Loucy (cell line): ENCODE data around the gene PCDHGC3.

Experiments
- H2AFZ ChIP-seq: fragments of 200-600 bp; sonication (generic); 2 replicates; pipeline ENCODE4 v1.6.0; 2016; ENCODE audit warnings: antibody characterized with exemption, mild to moderate bottlenecking, low read length, moderate library complexity
- H3F3A ChIP-seq: fragments of 200-600 bp; 2 replicates; pipeline ENCODE4 v1.6.0; 2016; ENCODE audit warnings: antibody characterized with exemption, low read depth, mild to moderate bottlenecking
- H3K27me3 ChIP-seq: fragments of 200-600 bp; sonication (generic); 2 replicates; pipeline ENCODE4 v1.6.1; 2014; ENCODE audit warnings: low read length, mild to moderate bottlenecking; ENCODE audit not compliant: insufficient read depth, poor library complexity, severe bottlenecking
- H3K36me3 ChIP-seq: fragments of 200-600 bp; sonication (generic); 2 replicates; pipeline ENCODE4 v1.6.1; 2016; ENCODE audit warnings: low read length; ENCODE audit not compliant: insufficient read depth
- H3K4me1 ChIP-seq: fragments of 200-600 bp; sonication (generic); 2 replicates; pipeline ENCODE4 v1.5.1; 2014; ENCODE audit warnings: low read length, mild to moderate bottlenecking; ENCODE audit not compliant: insufficient read depth, poor library complexity, severe bottlenecking
- H3K4me2 ChIP-seq: fragments of 200-600 bp; sonication (generic); 2 replicates; pipeline ENCODE4 v1.6.0; 2014; ENCODE audit warnings: antibody characterized with exemption, low read length, low read depth, mild to moderate bottlenecking; ENCODE audit not compliant: poor library complexity, severe bottlenecking
- H3K4me3 ChIP-seq: fragments of 200-600 bp; sonication (generic); 2 replicates; pipeline ENCODE4 v1.5.1; 2014; ENCODE audit warnings: low read length, mild to moderate bottlenecking, mixed read lengths; ENCODE audit not compliant: poor library complexity, severe bottlenecking
- H3K79me2 ChIP-seq: fragments of 200-600 bp; sonication (generic); 2 replicates; pipeline ENCODE4 v1.6.1; 2014; ENCODE audit warnings: low read length; ENCODE audit not compliant: insufficient read depth
- H3K9ac ChIP-seq: fragments of 200-600 bp; sonication (generic); 2 replicates; pipeline ENCODE4 v1.6.0; 2014; ENCODE audit warnings: mild to moderate bottlenecking, low read depth, low read length, moderate library complexity; ENCODE audit not compliant: poor library complexity, severe bottlenecking
- H3K9me2 ChIP-seq: fragments of 200-600 bp; sonication (generic); replicated peaks from 2 replicates; pipeline ENCODE4 v1.6.1; 2016; ENCODE audit warnings: low read depth, low read length, mixed read lengths
- H3K9me3 ChIP-seq: fragments of 200-600 bp; sonication (generic); 2 replicates; pipeline ENCODE4 v1.6.1; 2014; ENCODE audit warnings: mild to moderate bottlenecking, antibody characterized with exemption, low read length, low read depth; ENCODE audit not compliant: insufficient read depth
- H4K20me1 ChIP-seq: fragments of 200-600 bp; sonication (generic); 2 replicates; pipeline ENCODE4 v1.6.0; 2014; ENCODE audit warnings: antibody characterized with exemption, low read length, mild to moderate bottlenecking; ENCODE audit not compliant: insufficient read depth, poor library complexity, severe bottlenecking
- CTCF ChIP-seq: fragments of 200-600 bp; sonication (generic); conservative IDR thresholded peaks from 2 replicates; pipeline ENCODE4 v1.5.1; 2014; ENCODE audit warnings: mild to moderate bottlenecking, antibody characterized with exemption, low read length
- EZH2phosphoT487 ChIP-seq: fragments of 200-600 bp; IDR thresholded peaks from 2 replicates; pipeline ENCODE4 v1.6.1; 2018; ENCODE audit warnings: antibody characterized with exemption, mild to moderate bottlenecking, moderate library complexity, borderline replicate concordance

PCDHGC3 gene

GRCh38 chr5:141487131-141487530, 11.4 kb downstream of the PCDHGC3 start:
- H3K79me2 ChIP-seq: no peaks in the 10 kb centered on the region
- H3K27me3 ChIP-seq: no peaks in the 10 kb centered on the region
- no peaks in the 10 kb centered on the region for H3F3A ChIP-seq
- no peak overlapping the region for H3K4me3 ChIP-seq
- no peaks in the 10 kb centered on the region for H3K36me3 ChIP-seq
- H3K9me3 ChIP-seq: no peaks in the 10 kb centered on the region
- no peaks in the 10 kb centered on the region for H3K4me1 ChIP-seq
- no peak for TF ChIP-seq CTCF
- TF ChIP-seq EZH2phosphoT487: no peak
- H4K20me1 ChIP-seq: no peaks in the 10 kb centered on the region
- H3K9ac ChIP-seq: no peak overlapping the region
- H3K9me2 ChIP-seq: no peaks in the 10 kb centered on the region
- H3K4me2 ChIP-seq: no peak overlapping the region
- no peak overlapping the region for H2AFZ ChIP-seq

- H3K79me2 ChIP-seq: no peaks in the 10 kb centered on the region
- no peaks in the 10 kb centered on the region for H3K9me2 ChIP-seq
- H3K4me2 ChIP-seq: no peak within 1 kb of the TSS
- no peak for TF ChIP-seq CTCF
- no peak for TF ChIP-seq EZH2phosphoT487
- no peak within 1 kb of the TSS for H2AFZ ChIP-seq
- no peaks in the 10 kb centered on the region for H3F3A ChIP-seq
- no peak within 1 kb of the TSS for H3K4me3 ChIP-seq
- no peaks in the 10 kb centered on the region for H4K20me1 ChIP-seq
- H3K9ac ChIP-seq: no peak within 1 kb of the TSS
- no peaks in the 10 kb centered on the region for H3K36me3 ChIP-seq
- H3K27me3 ChIP-seq: no peaks in the 10 kb centered on the region
- H3K4me1 ChIP-seq: no peaks in the 10 kb centered on the region
- H3K9me3 ChIP-seq: no peaks in the 10 kb centered on the region
Observed at GRCh38 chr5:141488591-141489561, 13.1 kb downstream of the PCDHGC3 start, which contains the start of gene PCDHGC5. PCDHGC5 (plus strand) TSS chr5:141489081; CDS start chr5:141489241, 160 bp downstream.

GRCh38 chr5:141489841-141490240, 14.1 kb downstream of the PCDHGC3 start:
- Histone ChIP-seq H3K4me3 (no peak overlapping the region), H2AFZ (no peak overlapping the region), H3F3A (no peaks in the 10 kb centered on the region), H3K9me3 (no peaks in the 10 kb centered on the region), H3K9ac (no peak overlapping the region), H3K27me3 (no peaks in the 10 kb centered on the region), H3K9me2 (no peaks in the 10 kb centered on the region), H3K4me2 (no peak overlapping the region), H3K36me3 (no peaks in the 10 kb centered on the region), H4K20me1 (no peaks in the 10 kb centered on the region), H3K4me1 (no peaks in the 10 kb centered on the region), H3K79me2 (no peaks in the 10 kb centered on the region)
- TF ChIP-seq CTCF (no peak), EZH2phosphoT487 (no peak)
